HepG2 (cell line): ENCODE results near the gene IGFBP6. TPM values are rescaled to one million over a fixed set of nuclear protein-coding genes. Genes with fewer than 3 reads are reported as not detected.
A peak's percentile ranks its signal among the peaks of the same experiment; 100 is the strongest.

Experiments
- ADNP ChIP-seq: sonication (generic); formaldehyde crosslinking; IDR thresholded peaks from 2 replicates; pipeline ENCODE4 v1.4.0; 2020; ENCODE audit warnings: missing genetic modification reagents
- DNMT3B ChIP-seq: conservative IDR thresholded peaks from 2 replicates; pipeline ENCODE4 v1.6.1; 2016; ENCODE audit warnings: missing biosample characterization, control low read depth
- HNF4A ChIP-seq: sonication (generic); formaldehyde crosslinking; IDR thresholded peaks from 2 replicates; pipeline ENCODE4 v1.4.0; 2020; ENCODE audit warnings: missing genetic modification reagents
- MLXIP ChIP-seq: sonication (generic); formaldehyde crosslinking; IDR thresholded peaks from 2 replicates; pipeline ENCODE4 v1.9.0; 2021; ENCODE audit warnings: missing genetic modification reagents, borderline replicate concordance
- PLSCR1 ChIP-seq: sonication (generic); formaldehyde crosslinking; IDR thresholded peaks from 2 replicates; pipeline ENCODE4 v1.5.0; 2020; ENCODE audit warnings: missing genetic modification reagents, mild to moderate bottlenecking, borderline replicate concordance
- PRMT3 ChIP-seq: sonication (generic); formaldehyde crosslinking; IDR thresholded peaks from 2 replicates; pipeline ENCODE4 v1.8.1; 2022; ENCODE audit warnings: low read depth, mild to moderate bottlenecking, moderate library complexity, missing genetic modification reagents, borderline replicate concordance
- REL ChIP-seq: sonication (generic); formaldehyde crosslinking; conservative IDR thresholded peaks from 2 replicates; pipeline ENCODE4 v1.8.0; 2022; ENCODE audit warnings: mild to moderate bottlenecking, missing genetic modification reagents, moderate library complexity
- SMYD3 ChIP-seq: sonication (generic); formaldehyde crosslinking; IDR thresholded peaks from 2 replicates; pipeline ENCODE4 v1.8.1; 2023; ENCODE audit warnings: mild to moderate bottlenecking, missing genetic modification reagents
- ZBTB21 ChIP-seq: sonication (generic); formaldehyde crosslinking; IDR thresholded peaks from 2 replicates; pipeline ENCODE4 v1.4.0; 2020; ENCODE audit warnings: missing genetic modification reagents
- ZBTB40 ChIP-seq, 2 experiments: fragments of 450-650 bp in 1 of 2; sonication (generic) in 1 of 2; formaldehyde crosslinking in 1 of 2; IDR thresholded peaks; 2 replicates each; pipeline versions ENCODE4 v1.6.1 to v1.8.0; 2016 to 2022; ENCODE audit warnings: antibody characterized with exemption in 1 of 2, mild to moderate bottlenecking in 1 of 2, missing genetic modification reagents in 1 of 2
- ZBTB7B ChIP-seq: sonication (generic); formaldehyde crosslinking; IDR thresholded peaks from 2 replicates; pipeline ENCODE4 v1.4.0; 2020; ENCODE audit warnings: missing genetic modification reagents
- ZNF607 ChIP-seq: sonication (generic); formaldehyde crosslinking; IDR thresholded peaks from 2 replicates; pipeline ENCODE4 v1.5.1; 2020; ENCODE audit warnings: missing genetic modification reagents, mild to moderate bottlenecking, borderline replicate concordance
- polyA plus RNA-seq, 8 experiments: library from polyadenylated mRNA; depleted of rRNA in 3 of 8; stranded (reverse) in 7 of 8; unstranded in 1 of 8; fragments of >200 nt; fragmentation: Illumina TruSeq in 4 of 8; extraction: Trizol in 4 of 8; gene quantifications; 2 replicates each; pipeline versions ENCODE4 v1.2.1 to v1.2.3, GENCODE V29; 2011 to 2016; ENCODE audit warnings: low read depth in 4 of 8, missing spikeins in 1 of 8, mixed read lengths in 1 of 8; ENCODE audit not compliant: insufficient read depth in 1 of 8
- total RNA-seq, 5 experiments: library from RNA; depleted of rRNA; stranded (reverse); fragments of >200 nt; fragmentation: Illumina TruSeq; extraction: Trizol; gene quantifications; 2 replicates each; pipeline ENCODE4 v1.2.3, GENCODE V29; 2016; ENCODE audit warnings: low read depth in 1 of 5

Gene IGFBP6
- total and polyA plus RNA-seq, 2 of the 13 experiments (the other 11 are each of a cell fraction or from before 2014, with no cell fraction given): 3.9 to 25.2 TPM

GRCh38 chr12:53101931-53102781, 4.7 kb downstream of the IGFBP6 start (continued):
- TF ChIP-seq ZBTB40 (IDR thresholded peaks at IDR 0.05): peak; percentile 70
- peak; percentile 99 for TF ChIP-seq ZBTB40 (CRISPR knock-in tag; IDR thresholded peaks at IDR 0.05)
- peak; percentile 85 for TF ChIP-seq HNF4A (CRISPR knock-in tag)
- no peak for TF ChIP-seq PLSCR1 (CRISPR knock-in tag)
- no peak for TF ChIP-seq PRMT3 (CRISPR knock-in tag)
- TF ChIP-seq ZBTB21: no peak
- no peak for TF ChIP-seq DNMT3B (CRISPR knock-in tag)
- peak; percentile 37; the same call in 1 of the 2 replicates for TF ChIP-seq ZBTB7B (CRISPR knock-in tag)
- TF ChIP-seq ZNF607 (CRISPR knock-in tag): peak; percentile 35; the same call in 1 of the 2 replicates
- no peak for TF ChIP-seq ADNP (CRISPR knock-in tag)
- no peak for TF ChIP-seq REL (CRISPR knock-in tag)
- no peak for TF ChIP-seq SMYD3 (CRISPR knock-in tag)
- TF ChIP-seq MLXIP (CRISPR knock-in tag): no peak
